SIG-M5 treated with dmso at 0.1 percent for 504 hours (cell line): ENCODE results near the gene DMGDH.

ENCODE experiments used
- DNase-seq: peaks from one replicate; lab custom pipeline; 2025; ENCODE audit not compliant: unreplicated experiment; lab: John Stamatoyannopoulos, UW

DMGDH gene

DNA sequence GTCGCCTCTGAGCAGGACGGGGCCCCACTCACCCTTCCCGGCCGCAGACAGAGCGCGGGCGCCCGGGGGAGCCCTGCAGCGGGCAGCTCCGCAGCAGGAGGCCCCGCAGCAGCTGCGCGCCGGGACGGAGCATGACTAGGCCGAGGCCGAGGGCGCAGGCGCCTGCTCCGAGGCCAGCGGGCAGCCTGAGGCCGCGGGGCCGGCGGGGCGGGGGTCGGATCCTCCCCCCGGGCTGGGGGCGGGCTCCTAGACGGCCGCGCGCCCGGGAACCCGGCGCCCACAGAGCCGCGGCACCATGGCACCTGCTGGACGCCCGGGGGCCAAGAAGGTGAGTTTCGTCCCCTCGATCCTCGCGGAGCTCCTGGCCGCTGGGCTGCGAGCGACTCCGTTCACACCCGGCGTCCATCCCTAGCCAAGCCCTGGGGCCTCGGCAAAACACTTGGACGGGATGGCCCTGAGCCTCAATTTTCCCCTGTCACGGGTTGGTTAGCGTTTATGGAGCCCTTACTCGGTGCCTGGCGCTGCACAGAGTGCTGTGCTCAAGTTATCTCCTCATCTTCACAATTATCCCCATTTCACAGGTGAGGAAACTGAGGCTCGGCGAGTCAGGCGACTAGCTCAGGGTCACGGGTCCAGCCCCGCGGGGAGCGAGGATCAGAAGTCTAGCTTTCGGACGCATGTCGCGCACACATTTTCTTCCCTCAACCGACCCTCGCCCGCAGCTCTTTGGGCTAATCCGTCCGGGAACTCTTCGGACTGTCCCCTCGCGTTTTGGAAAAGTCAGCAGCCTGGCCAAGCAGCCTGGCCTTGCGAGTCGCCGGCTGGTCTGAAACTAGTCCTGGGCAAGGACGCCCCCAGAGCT is at the start of gene DMGDH, which contains the start of gene BHMT2:
DMGDH (minus strand) TSS at position 187 of the 862 bp plus-strand sequence; CDS start at position 133, 54 bp downstream.
BHMT2 (plus strand) TSS at position 280 of the 862 bp plus-strand sequence; CDS start at position 296, 16 bp downstream.
- DNase-seq = no peak

DNA sequence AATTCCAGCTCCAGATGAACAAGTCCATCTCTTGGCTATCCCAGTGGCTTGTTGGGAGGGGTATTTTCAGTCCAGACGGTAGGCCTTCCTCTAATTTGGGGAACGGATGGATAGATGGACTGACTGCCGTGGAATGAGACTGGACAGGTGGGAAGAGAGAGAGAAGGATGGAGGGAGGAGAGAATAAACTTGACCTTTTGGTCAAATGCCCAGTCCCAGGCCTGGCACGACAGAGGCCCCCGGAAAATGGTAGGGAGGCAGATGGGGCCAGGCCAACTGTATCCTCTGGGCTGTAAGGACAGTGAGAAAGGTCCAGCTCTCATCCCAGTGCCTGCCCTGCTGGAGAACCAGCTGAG is 43.2 kb upstream of the DMGDH start:
- no peak for DNase-seq

DNA sequence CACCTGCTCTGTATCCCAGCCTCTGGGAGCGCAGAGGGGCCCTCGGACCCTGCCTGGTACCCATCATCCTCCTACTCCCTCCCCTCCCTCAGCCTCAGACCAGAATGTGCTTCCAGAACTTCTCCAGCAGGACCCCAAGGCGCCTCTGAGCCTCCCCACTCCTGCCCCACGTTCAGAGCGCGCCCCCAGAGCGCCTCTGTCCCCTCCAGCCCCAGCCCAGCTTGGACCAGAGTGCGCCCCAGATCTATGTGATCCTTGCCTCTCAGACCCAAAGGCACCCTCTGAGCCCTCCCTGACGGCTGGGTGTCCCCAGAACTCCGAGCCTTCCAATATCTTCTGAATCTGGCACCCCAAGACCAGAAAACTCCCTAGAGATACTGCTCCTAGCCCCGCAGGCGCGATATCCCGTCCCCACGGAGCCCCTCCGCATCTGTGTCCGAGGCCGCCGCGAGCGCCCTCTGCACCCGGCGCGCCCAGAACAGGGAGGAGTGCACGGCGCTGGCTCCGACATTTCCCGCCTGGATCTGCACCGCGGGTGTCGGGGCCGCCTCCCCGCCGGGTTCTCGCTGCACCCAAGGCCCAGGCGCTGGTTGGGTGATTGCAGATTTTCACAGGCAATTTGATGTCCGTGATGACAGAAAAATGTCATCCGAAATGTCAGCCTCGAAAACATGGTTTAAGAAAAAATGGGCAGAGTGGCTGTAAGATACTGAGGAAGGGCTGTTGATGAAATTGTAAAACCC is 42.7 kb upstream of the DMGDH start:
- no peak for DNase-seq

DNA sequence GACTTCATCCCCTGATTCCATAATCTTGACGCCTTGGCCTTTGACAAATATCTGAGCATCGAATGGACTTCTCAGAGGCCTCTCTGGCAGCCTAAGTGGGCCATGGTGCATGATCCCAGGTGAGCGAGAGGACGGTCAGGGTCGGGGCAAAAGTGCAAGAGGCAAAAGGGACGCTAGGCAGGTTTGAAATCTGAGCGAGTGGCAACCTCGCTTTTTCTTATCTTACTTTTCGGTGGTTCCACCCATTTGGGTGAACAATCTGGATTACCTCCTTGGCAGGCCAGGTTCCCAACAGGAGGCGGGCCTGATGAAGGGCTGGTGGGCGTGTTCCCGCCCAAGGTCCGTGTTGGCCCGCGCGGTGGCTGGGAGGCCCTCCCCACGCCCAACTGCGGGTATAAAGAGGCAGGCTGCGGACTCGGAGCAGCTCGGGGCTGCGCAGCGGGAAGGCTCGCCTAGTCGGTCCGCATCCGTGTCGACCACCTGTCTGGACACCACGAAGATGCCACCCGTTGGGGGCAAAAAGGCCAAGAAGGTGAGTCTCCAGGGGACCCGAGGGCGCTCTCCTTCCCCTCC is 42.0 kb upstream of the DMGDH start, which contains the start of gene BHMT:
BHMT (plus strand) TSS at position 423 of the 573 bp plus-strand sequence; CDS start at position 500, 77 bp downstream.
- no peak for DNase-seq

DNA sequence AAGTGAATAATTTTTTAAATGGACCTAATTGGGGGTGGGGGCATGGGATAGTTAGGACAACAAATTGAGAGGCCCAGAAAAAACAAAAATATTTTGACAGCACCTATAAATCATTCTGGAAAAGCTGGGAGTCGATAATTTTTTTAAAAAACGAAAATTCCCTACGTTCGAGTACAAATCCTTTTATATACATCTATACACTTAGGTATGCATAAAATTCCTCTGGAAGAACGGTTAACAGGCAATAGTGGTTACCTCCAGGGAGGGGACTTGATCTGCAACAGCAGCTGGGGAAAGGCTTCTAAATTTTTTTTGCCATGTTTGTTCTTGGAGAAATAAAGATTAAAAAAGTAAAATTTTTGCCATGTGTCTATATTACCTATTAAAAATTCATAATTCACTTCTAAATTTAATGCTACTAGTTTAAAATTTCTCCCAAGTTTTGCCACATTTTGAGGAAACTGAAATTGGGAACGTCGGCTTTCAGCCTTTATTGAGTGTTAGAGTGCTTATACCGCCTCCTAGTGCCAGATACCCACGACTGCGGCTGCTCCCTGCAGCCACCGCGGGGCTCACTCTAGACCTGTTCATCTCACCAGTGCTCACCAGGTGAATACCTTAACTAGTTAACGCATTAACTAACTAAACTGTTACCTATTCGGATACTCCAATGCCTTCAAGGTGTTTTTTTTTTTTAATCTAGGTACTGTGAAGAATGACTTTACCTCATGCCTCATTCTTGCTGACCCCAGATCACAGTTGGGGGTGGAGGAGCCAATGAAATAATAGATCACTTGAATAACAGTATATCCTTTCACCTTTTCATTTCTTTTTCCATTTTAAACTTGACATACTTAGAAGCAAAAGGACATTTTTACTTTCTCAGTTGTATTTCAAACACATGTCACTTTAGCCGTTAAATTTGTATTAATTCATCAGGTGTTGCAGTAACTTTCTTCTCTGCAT is 40.3 kb upstream of the DMGDH start:
- DNase-seq = peak; percentile 30

DNA sequence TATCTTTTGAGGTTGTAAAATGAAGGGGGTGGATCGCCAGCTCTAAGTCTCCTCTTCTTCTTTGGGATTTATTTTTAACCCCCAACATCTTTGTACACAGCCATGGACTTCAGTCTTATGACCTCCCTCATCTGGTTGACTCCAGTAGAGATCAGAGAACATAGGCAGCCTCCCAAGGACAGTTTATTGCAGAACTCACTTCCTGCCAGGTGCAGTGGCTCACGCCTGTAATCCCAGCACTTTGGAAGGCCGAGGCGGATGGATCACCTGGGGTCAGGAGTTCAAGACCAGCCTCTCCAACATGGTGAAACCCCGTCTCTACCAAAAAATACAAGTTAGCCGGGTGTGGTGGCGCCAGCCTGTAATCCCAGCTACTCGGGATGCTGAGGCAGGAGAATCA is 39.3 kb upstream of the DMGDH start:
- DNase-seq = no peak

DNA sequence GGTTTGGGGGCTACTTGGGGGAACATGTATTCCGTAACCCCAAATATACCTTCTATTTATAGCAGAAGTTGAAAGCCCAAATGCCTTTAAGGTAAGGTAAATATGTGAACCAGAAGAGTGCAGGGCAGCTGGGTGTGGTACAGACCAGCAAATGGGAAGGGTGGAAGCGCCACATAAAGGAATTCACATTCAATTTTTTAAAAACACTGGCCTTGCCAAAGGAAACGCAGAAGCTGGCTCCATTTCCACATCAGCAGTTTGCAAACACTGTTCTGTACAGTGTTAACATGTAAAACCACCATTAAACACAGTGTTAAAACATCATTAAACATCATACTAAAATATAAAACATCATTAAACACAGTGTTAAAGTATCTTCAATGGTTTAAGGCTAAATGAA is 38.6 kb upstream of the DMGDH start:
- no peak for DNase-seq

DNA sequence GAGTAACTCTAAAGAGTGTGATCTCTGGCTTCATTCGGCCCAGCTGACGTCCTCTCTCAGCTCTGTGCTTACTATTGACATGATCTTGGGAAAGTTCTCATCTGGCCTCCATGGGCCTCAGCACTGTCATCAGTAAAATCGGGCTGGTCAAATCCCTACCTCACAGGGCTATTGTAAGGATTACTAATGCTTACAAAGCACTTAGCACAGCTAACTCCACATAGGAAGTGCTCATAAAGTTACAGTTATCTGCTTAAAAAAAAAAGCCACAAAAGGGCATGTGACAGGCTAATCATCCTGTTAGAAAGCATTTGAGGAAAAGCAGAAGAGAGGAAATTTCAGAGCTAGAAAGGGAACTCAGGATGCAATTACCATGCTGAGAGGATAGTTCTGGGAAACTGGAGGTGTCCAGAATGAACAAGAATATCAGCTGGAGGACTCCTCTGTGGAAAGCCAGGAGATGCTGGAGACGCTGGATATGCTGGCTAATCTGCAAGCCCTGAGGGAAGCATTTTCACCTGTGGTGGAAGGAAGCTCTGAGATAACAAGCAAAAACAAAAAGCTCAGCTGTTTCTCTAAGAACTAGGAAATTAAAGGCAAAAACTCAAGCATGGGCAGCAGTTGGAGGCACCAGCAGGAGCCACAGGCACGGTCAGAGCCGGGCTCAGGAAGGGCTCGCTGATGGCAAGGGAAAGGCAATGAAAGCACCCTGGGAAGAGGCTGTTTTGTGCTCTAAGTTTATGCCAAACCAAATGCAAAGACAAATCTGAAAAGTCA is 37.7 kb upstream of the DMGDH start:
- peak; percentile 57 for DNase-seq

DNA sequence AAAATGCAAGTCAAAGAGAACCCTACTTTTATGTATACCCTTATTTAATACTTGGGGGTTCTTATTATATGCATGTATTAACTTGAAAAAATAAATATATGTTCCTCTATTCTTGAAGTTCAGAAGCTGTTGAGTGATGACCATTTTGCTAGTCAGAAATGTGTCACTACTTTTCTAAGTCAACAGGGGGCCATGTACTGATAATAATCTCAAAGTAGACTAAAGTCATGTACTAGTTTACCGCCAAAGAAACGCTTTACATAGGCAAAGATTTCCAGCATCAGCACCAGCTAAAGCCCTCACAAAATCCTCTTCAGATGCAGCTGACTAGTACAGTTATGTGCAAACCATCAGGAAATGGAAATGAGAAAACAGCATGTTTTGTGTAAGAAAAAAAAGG is 36.4 kb upstream of the DMGDH start:
- no peak for DNase-seq

DNA sequence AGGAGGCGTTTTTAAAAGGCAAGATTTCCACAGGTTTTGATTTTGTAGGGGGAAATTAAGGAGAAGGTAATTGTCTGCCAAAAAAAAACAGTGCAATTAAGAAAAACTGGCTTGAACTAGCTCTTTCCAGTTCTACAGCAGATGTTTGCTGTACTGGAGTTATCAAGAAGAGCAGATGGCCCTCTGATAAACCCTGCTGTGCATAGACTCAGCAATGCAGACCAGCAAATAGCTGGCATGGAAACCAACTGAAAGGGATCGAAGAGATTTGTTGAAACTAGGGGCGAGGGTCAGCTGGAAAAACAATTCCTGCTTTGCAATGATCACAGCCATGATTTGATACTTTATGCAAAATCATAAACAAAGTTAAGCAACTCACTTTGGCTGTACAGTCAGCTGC is 24.3 kb upstream of the DMGDH start:
- DNase-seq = no peak

DNA sequence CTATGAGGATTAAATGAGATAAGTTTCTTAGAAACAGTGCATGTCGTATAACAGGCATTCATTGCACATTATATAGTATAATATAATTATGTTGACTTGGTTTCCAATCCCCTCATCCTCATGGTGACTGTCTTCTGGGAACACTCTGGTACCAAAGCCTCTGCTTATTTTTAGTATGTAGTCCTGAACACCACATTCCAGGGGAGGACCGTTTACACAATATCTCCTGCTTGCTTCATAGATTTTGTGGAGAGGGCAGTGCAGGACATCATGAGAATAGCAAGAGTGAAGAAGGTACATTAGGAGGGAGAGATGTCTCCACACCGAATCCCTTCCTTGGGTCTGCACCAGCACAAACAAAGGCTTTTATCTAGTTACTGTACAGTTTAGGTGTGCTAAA is 21.6 kb upstream of the DMGDH start:
- DNase-seq = no peak

DNA sequence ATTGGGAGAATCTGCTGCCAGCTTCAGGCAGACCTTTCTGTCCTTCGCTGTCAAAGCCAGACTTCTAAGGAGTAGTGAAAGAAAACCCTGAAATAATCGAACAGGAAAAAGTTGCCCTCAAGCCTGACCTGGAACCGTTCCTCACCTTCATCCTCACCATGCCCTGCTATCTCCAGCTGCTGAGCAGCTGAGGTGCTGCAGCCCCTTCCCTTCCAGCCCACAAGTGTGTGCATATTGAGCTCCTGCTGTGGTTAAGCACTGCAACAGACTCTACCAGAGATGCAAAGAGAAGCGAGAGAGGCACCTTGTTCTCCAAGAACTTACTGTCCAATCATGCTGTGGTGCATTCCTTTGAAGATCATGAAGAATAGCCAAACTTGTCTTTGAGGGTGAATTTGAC is 19.0 kb upstream of the DMGDH start:
- DNase-seq = no peak

DNA sequence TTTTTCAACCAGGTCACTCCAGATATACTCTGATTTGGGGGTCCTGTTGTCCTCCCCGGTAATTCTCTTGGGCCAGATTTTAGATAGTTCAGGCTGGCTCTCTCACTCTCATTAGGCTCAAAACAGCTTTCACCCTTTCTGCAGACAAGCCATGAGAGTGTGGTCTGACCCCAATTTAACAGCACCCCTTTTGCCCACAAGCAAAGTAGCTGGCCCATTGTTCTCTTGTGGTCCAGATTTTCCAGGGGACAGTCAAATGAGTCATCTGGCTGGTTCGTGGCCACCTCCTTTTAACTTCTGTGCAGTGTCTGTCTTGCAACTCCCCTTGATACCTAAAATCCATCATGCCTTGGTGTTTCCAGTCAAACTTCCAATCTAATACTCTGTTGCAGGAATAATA is 16.6 kb upstream of the DMGDH start:
- no peak for DNase-seq

DNA sequence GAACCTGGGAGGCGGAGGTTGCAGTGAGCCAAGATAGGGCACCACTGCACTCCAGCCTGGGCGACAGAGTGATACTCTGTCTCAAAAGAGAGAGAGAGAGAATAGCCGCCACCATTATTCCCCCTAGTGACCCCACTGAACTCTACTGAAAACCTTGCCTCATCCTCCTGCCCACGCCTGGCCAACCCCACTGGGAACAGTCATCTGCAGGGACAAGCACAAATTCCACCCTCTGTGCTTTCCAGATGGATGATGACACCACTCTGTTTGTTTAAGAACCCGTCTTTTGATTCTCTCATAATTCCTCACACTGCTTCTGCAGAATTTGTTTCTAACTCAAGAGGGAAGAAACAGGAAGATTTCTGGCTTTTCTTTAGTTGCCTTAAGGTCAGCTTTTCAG is 12.3 kb upstream of the DMGDH start:
- no peak for DNase-seq

DNA sequence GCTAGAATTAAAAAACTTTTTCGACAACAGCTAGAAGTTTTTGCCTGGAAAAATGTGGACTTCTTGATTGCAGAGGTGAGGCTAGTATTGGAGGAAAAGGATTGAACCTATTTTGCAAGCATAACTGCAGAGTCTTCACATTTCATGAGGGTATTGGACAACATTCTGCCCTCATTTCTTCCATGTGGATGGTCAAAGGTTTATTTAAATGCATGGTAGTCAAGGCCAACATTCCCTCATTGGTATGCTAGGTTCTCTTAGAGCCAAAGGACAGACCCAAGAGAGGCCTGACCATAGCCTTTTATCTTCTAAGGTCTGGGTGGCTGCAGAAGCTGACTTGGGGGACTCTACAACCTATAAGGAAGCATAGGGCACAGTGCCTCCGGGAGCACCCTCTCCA is 11.3 kb upstream of the DMGDH start:
- DNase-seq = no peak

DNA sequence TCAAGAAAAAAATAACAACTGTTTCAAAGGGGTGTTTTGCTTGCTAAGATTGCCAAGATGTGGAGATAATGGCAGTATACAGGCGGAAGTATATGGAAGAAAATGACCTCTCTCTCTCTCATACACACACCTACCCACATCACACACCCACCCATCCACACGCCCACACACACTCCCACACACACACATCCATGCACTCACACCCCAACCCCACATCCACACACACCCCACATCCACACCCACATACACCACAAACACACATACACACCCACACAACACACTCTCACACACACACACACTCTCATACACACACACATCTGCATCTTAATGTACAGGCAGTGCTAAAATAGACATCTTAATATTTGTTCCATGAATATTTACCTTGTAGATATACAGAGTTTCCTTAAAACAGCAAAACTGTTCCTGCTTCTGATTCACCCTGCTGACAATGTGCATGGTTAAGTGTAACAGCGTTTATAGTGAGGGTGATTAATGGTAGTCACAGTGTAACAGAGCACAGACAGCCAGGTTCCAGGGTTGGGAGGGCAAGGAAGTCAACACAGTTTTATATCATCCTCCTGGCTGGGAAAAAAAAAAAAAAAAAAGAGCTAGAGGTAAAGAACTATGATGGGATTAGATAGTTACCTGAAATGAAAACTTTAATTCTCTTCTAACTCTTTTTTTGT is 8.3 kb upstream of the DMGDH start:
- no peak for DNase-seq

DNA sequence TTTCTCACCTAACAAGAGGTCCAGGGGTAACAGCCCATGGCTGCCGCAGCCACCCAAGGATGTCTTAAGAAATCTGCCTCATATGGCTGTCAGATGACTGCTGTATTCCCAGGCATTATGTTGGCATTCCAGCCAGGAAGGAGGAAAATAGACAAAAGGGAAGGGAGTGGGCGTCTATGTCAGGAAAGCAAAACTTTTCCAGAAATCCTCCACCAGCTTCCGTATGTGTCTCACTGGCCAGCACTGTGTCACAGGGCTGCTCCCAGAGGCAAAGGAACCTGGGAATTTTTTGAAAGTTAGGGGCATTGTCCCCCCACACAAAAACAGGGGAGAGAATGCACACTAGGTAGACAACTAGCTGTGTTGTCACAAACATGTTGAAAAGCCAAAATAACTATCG is 7.3 kb upstream of the DMGDH start:
- no peak for DNase-seq

DNA sequence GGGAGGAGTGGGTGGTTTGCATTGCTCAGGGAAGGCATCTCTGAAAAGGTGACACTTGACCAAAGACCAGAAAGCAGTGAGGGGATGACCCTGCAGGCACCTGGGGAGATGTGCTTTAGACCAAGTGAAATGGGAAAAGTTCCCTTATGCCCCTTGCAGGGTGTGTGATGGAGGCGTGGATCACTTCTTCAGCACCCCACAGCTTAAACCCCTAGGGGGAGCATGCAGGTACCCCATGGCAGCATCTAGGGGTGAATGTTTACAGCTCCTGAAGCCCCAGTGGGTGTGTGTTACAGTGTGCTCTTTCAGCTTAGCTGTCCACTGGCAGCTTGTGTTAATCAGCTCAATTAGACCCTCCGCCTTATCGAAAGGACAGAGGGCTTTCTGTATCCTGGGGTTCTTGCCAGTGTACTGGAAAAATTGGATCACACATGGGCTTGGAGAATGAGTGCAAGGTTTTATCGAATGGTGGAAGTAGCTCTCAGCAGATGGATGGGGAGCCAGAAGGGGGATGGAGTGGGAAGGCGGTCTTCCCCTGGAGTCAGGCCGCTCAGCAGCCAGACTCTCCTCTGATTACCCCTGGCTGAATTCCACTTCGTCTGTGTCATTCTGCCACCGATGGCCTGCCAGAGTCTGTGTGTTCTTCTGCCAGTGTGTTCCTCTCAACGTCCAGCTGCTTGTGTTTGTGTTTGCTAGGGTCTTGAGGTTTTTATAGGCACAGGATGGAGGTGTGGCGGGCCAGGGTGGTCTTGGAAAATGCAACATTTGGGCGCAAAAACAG is 6.4 kb upstream of the DMGDH start:
- DNase-seq = no peak

DNA sequence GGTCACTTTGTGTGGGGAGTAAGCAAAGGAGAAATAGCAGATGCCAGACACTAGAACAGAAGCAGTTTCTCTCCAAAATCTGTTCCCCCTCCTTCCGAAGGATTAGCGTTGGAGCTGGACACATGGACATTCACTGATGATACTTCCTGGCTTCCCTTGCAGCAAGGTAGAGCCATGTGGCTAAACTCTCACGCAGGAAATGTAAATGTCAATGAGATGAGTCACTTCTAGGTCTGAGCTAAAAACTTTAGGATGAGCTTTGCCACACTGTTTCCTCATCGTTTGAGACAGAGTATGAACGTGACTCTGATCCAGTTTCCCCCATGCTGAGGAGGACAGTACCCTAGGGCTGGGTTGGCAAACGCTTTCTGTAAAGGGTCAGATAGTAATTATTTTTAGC is 5.2 kb upstream of the DMGDH start:
- peak; percentile 7 for DNase-seq
